SIG-M5 treated with dmso at 0.1 percent for 504 hours (cell line): Measurements from ENCODE around the gene DSCAML1.
"Not testable (repeated sequence)": the region's sequence is repeated elsewhere in the genome, so short reads cannot be mapped to it uniquely, and the experiment has no call there.

Experiments used
- DNase-seq: peaks from one replicate; lab custom pipeline; 2025; ENCODE audit not compliant: unreplicated experiment; lab: John Stamatoyannopoulos, UW

Gene DSCAML1

GRCh38 chr11:117820071-117820470, 23.1 kb upstream of the DSCAML1 start:
- DNase-seq, result no peak

DNA sequence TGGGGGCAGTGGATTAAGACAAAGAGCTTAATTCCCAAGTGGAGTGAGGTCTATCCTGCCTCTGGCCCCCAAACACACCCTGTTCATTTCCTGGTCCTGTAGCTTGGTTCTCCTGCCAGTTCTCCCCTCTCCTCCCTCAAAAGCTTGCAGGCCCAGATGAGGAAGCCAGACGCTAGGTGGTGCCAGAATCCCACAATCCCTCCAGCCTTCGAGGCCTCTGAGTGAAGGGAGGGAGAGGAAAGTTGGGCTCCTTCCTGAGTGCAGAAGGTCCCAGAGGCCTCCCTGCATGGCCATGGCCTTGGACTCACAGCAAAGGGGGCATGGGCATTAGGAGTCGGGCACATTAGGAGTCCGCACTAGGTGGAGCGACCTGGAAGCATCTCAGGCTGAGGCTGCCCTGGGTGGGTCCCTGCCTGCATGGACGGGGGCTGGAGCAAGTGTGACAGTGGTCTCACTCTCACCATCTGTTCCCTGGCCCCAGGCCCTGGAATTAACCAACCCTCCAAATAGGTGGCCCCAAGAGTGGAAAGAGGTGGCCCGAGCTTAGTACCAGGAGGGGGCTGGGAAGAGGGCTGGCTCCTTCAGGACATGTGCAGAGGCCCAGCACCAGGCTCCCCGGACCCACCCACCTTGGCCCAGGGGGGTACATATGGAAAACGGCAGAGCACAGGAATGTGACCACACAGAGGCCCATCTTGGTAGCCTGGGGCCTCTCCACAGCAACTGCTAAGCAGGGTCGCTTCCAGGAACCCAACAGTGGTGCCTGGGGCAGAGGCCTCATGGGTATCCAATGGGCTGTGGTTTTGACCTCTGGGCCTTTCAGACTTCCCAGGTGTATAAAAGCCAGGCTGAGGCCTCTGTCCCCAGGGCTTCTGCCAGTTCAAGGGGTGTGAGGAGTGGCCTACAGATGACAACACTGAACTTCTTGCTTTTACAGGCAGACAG, 22.4 kb upstream of the DSCAML1 start:
- peak; percentile 69 for DNase-seq

- no peak for DNase-seq
These were observed 21.2 kb upstream of the DSCAML1 start for GRCh38 chr11:117818041-117818873.

DNA sequence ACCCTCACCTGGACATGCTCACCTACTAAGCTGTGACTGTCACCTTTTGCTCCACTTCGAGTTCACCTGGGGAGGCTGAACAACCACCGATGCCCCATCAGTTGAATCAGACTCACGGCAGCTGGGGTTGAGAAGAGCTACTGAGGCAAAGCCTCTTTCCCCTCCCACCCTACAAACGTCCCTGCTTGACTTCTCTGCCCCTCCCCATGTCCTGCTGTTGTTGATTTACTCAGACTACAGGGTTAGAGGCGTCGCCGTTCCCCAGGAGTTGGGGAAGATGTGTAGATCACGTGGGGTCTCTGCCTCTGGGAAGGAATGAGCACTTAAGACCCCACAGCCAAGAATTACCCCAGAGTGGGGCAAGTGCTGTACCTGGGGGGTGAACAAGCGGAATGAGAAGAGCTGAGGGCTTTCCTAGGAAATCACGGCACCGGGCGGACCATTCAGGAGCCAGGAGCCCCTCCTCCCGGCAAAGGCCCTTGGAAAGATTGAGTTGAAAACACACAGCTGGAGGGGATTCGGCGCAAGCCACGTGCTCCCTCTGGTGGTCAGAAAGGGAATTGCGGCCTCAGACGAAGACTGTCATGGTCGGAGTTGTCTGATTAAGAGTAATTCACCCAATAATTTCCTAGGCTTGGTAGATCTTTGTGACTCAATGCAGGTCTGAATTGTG, 20.5 kb upstream of the DSCAML1 start:
- DNase-seq, result peak; percentile 46

DNA sequence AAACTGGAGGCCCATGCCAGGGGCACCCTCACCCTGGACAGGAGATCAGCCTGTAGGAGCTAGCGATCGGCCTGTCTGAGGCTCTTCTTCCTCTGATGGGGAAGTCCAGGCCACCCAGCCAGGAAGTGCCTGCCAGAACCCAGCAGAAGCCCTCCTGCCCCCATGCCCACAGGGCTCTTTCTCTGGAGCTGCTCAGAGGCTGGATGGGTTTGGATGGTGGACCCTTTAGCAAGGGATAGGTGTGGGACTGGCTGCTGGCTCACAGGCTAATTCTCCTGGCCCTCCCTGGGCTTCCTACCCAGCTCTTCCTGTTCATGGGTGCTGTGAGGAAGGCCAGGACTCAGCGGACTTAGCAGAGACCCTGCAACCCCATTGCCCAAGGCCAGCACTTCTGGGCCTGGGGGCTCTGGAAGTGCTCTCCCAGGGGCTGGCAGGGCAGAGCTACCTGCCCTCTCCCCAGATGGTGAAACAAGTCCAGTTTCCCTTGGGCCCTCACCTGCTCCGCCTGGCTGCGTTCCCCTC, 19.9 kb upstream of the DSCAML1 start:
- DNase-seq, result no peak

DNA sequence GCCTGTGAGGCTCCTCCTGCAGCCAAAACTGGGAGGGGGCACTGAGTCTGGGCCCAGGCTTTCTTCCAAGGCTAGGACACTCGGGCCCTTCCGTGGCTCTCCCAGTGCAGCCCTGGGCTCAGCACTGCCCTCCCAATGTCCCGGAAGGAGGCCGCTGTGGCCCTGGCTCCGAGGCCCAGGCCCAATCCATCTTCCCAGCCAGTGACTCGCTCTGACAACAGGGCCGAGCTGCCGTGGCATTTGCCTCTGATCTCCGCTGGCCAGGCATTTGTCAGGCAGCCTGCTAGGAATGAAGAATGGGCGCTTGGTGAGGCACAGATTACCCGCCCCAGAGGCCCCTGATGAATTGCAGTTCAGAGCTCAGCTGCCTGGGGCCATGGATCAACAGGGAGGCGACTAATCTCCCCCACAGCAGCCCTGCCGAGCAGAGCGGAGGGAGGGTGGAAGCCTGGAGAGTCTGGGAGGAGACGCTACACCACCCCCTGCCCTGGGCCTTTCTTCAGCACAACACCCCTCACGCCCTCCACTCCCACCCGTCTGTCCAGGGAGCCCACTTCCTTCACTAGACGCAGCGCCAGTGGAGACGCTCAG, 19.2 kb upstream of the DSCAML1 start:
- no peak for DNase-seq

DNA sequence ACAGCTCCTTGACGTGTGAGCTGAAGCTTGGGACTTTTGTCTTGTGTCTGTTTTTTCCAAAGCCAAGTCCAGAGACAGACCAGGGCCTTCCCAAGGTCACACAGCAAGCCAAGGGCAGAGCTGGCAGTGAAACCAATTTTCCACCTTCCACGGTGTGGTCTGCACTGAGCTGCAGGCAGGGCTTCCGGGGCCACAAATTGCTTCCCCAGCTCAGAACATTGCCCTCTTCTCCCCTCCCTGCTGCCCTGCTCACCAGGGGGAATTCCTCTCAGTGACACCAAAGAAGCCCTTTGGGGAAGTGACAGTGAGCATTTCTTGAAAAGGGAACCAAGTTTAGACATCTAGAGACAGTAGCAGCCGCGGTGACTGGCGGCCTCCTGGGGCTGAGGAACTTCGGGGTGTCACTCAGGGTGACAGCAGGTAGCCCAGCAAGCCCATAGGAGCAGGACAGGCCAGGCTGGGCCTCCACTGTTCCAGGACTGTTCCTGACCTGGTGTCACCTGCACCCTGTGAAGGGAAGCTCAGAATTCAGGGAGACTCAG, 18.3 kb upstream of the DSCAML1 start:
- DNase-seq, result peak; percentile 95

DNA sequence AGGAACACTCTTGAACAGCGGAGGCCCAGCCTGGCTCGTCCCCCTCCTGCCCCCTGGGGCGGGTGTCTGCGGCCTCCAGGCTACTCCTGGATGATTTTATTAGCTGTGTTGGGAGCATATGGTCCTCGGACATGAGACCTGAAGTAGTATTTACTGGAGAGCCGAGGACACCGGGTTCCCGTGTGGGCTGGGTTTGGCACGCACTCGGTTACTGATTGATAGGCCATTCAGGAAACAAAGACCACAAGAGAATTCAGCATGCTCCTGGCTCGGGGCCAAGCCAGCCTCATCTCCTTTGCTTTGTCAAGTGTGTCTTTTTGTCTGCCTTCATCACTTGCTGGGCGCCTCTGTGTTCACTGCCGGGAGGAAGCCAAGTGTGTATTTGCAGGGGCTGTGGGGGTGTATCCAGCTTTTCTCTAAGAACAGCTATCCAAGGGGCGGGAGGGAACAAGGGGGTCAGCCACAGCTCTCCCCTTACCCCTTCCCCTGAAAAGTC, 17.8 kb upstream of the DSCAML1 start:
- DNase-seq, result no peak

- DNase-seq, result no peak
These were observed 17.3 kb upstream of the DSCAML1 start for GRCh38 chr11:117814204-117814765.

GRCh38 chr11:117810056-117810451, 13.0 kb upstream of the DSCAML1 start:
- DNase-seq, result not testable (repeated sequence)

DNA sequence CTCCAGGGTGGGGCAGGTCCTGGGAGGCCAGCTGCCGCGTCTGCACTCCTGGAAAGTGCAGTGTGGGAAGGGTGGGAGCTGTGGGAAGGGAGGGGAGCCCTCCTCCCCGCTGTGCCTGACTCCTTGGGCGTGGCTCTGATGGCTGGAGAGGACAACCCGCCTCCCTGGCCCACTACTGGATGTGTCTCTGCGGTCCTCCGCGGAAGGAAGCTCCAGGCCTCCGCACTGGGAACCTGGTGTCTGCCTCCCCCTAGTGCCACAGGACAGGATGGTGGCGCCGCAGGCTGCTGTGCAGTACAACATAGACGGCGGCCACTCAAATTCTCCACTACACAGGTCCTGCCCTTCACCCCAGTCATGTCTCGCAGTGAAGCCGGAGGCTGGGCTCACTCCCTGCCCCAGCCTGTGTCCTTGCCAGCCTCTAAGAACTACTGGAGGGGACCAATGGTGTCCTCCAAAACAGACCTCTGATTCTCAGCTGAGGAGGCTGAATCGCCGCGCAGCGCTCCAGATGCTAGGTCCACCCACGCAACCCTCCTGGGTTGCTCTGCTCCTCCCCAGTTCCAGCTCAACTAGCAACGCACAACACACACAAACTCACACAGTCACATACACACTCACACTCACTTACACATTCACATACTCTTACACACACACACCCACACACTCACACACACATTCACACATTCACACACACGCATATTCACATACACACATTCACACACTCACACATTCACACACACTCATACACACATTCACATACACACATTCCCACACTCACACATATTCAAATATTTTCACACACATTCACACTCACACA, 12.4 kb upstream of the DSCAML1 start:
- peak; percentile 44 for DNase-seq

GRCh38 chr11:117808784-117809183, 11.8 kb upstream of the DSCAML1 start:
- no peak for DNase-seq

GRCh38 chr11:117807482-117808327, 10.7 kb upstream of the DSCAML1 start:
- peak; percentile 40 for DNase-seq

DNA sequence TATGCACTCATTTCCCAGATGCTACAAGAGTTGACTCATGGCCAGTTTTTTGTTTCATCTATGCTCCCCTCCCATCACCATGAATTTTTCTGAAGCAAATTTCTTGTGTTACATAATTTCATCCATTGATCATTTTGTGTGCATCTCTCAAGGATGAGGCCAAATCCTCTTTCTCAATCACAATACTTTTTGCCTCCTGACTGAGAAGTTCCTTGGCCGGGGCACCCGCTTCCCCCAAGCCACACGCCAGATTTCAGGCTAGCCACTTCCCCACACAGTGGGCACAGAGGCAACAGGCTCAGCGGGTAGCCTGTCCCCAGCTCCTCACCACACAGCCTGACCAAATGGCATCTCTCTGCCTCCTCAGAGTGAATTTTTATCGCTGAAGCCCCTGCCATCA, 9.8 kb upstream of the DSCAML1 start:
- DNase-seq, result no peak

GRCh38 chr11:117805045-117805444, 8.0 kb upstream of the DSCAML1 start:
- peak; percentile 23 for DNase-seq

DNA sequence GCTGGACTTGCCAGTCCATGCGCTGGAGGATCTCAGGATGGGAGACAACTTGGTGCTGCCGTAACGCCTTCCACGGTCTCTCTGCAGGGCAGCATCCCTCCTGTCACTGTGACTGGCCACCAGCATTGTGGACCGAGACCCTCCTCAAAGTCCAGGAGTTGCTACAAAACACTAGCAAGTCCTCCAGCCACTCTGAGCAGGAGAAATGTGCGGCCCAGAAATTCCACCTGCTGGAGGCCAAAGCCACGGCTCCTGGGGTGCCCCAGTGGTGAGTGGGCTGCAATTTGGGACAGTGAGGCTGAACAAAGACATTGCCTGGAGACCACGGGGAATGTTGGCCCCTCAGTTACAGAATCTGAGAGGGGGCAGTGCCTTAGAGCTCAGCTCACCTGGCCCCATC, 6.9 kb upstream of the DSCAML1 start:
- no peak for DNase-seq

GRCh38 chr11:117799634-117800033, 2.6 kb upstream of the DSCAML1 start:
- DNase-seq, result no peak

DNA sequence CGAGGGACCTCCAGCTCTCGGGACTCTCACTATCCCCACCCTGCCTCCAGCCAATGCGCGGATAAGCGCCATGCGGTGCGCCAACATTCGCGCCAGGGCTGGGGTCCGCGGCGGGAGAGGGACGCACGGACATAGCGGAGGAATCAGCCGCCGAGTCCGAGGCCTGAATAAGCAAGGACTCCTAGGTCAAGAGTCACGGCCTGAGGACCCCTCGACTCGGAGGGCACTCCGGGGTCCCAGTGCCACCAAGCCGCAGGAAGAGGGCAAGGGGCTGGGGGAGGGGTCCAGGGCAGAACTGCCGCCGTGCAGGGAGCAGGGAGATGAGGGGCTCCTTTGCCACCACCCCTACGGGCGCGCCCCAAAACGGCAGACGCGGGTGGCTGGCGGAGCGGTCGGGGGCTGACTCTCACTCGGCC, 552 bp downstream of the DSCAML1 start:
- DNase-seq, result no peak
